GM19043 (cell line): Measurements from ENCODE around the gene TFEC.
"Not testable (repeated sequence)": the region's sequence is repeated elsewhere in the genome, so short reads cannot be mapped to it uniquely, and the experiment has no call there.

Experiments
- ATAC-seq: cut with Tn5 transposase; IDR thresholded peaks from one replicate; pipeline ENCODE4 v1.9.1; 2021; ENCODE audit warnings: low read depth; ENCODE audit not compliant: unreplicated experiment

Gene TFEC

GRCh38 chr7:115933471-115933870 lies 97.1 kb downstream of the TFEC start:
- no peak for ATAC-seq

- ATAC-seq: no peak
Observed at GRCh38 chr7:115932880-115933279, 97.7 kb downstream of the TFEC start.

GRCh38 chr7:115930184-115930583 lies 100.4 kb downstream of the TFEC start:
- ATAC-seq: not testable (repeated sequence)

GRCh38 chr7:115929736-115930135 lies 100.8 kb downstream of the TFEC start:
- not testable (repeated sequence) for ATAC-seq

GRCh38 chr7:115924411-115924810 lies 106.2 kb downstream of the TFEC start:
- ATAC-seq: no peak

GRCh38 chr7:115920367-115920766 lies 110.2 kb downstream of the TFEC start:
- ATAC-seq: no peak

- ATAC-seq: no peak
Observed at GRCh38 chr7:115914951-115915350, 115.6 kb downstream of the TFEC start.

- no peak for ATAC-seq
Observed at GRCh38 chr7:115911465-115911864, 119.1 kb downstream of the TFEC start.

GRCh38 chr7:115910541-115911164 lies 119.9 kb downstream of the TFEC start:
- no peak for ATAC-seq

GRCh38 chr7:115906731-115907130 lies 123.8 kb downstream of the TFEC start:
- no peak for ATAC-seq

GRCh38 chr7:115889669-115889984 lies 140.9 kb downstream of the TFEC start:
- ATAC-seq: no peak

- ATAC-seq: no peak
Observed at GRCh38 chr7:115888981-115889668, 141.4 kb downstream of the TFEC start.

- no peak for ATAC-seq
Observed at GRCh38 chr7:115885550-115885949, 145.0 kb downstream of the TFEC start.
